HL-60/S4 treated with retinoic acid at 250 ng/mL for 4 days and 3 days (cell line): Measurements from ENCODE around the gene C14orf93.
"Not testable (repeated sequence)": the region's sequence is repeated elsewhere in the genome, so short reads cannot be mapped to it uniquely, and the experiment has no call there.

Experiments
- in situ Hi-C: fragments of 300-500 bp; cut with MboI; formaldehyde crosslinking; loops from 2 replicates; pipeline ENCODE4 v1.7.0; 2022; ENCODE audit warnings: low sequenced_read_pairs

C14orf93 gene

DNA sequence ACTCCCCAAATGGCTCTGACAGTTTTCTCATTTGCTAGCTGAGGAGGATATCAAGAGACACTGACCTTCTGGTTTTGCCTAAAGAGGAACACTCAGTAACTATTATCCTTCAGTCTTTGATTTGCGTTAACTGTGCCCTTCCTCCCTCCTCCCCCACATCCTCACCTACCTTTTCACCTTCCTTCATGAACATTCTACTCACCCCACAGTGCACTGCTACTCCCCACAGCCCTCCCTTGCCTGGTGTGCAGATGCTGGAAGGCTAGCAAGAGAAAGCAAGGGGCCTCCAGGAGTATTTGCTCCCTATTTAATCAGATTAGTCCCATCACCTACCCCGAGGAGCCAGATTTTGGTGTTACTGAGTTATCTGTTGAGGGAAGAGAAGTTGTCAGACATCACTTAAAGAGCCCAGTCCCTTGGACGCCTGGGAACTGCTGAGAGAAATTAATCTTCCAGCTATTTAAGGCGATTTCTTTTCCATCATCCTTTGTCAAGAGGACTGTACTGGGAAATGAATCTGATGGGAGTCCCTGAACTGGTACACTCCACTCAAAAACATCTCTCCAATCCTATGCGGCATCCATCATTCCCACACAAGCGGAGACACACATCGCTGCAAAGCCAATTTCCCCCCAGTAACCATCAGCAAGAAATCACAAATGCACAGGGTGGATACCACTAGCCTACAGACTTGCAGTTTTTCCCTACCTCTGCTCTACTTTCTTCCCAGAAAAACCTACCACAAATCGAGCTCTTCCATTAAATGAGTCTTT is 13.3 kb upstream of the C14orf93 start:
- in situ Hi-C loops, result no loop called here

DNA sequence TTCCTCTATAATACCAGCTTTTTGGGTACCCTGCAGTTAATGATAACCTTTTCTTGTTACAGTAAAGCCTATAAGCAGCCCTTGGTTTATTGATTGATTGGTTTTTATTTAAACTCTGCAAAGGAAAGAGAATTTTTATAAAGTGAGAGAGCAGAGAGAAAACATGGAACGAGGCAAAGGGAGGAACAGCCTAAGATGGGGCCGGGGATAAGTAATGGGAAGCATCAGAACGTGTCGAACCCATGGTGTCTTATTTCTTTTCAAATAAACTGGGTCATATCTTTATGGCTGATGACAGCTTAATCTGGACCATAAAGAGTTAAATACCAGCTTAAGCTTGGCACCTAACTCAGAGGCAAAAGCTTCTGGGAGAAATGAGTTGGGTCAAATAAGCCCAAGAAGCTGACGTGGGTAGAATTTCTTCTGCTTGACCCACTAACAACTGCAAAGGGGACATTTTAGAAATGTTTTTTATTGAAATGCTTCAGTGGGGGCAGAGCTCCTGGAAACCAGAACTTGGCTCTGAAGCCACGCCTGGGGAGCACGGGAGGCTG is 12.0 kb upstream of the C14orf93 start:
- in situ Hi-C loops, result no loop called here

DNA sequence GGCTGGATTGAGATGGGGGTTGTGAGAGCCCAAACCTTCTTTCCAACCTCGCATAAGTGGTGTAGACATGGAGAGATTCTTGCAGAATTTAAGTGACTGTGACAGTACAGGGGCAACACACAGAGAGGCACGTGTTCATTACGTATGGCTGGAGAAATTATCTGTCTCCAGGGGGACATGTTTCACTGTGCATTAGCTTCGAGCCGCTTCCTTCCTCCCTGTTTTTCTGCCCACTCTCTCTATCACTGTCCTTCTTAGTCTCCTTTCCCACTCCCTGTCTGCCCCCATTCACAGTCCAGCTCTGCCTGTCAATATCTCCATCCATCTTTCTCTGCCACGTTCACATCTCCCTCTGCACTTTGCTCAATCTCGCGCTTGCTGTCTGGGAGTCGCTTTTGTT is 11.5 kb upstream of the C14orf93 start:
- in situ Hi-C loops, result no loop called here

DNA sequence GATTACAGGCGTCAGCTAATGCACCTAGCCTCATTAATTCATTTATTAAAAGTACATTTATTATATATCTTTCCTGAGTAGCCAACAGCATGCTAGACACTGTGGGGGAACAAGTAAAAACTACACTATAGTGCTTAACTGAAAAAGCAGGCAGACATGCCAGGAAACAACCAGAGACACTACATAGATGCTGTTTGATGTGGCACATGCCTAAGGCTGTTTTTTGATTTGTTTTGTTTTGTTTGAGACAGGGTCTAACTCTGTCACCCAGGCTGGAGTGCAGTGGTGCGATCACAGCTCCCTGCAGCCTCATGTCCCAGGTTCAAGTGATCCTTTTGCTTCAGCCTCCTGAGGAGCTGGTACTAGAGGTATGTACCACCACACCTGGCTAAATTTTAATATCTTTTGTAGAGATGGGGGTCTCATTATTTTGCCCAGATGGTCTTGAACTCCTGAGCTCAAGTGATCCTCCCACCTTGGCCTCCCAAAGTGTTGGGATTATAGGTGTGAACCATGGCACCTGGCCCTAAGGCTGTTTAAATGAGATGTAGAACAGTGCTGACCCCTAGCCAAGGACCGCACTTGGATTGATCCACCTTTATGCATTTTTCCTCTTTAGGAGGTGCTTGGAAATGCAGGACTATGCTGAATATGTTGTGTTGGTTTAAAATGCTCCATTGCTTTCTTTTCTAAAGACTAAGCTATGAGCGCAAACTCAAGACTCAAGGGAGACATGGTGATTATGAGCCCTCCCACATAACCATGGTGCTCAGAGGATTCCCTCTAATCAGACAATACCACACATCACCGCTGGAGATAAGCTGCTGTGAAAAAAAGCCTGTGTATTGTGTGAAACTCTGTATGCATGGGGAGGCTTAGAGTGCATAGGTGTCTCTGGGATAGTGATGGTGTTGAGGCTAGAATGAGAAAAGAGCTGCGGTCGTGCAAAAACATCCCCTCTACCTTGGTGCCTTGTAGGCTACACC is 10.5 kb upstream of the C14orf93 start:
- in situ Hi-C loops, result no loop called here

DNA sequence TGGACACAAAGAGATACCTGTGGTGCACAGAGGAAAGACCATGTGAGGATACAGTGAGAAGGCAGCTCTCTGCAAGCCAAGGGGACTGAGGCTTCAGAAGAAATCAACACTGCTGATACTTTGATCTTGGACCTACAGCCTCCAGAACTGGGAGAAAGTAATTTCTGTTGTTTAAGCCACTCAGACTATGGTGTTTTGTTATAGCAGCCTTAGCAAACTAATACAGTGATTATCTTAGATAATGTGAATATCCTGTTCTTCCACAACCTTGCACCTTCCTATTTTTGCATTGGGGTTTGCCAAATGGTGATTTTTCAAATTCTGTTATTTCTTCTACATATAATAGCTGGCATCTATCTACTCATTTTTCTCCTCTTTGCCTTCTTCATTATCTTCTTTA is 8.2 kb upstream of the C14orf93 start:
- in situ Hi-C loops, result no loop called here

DNA sequence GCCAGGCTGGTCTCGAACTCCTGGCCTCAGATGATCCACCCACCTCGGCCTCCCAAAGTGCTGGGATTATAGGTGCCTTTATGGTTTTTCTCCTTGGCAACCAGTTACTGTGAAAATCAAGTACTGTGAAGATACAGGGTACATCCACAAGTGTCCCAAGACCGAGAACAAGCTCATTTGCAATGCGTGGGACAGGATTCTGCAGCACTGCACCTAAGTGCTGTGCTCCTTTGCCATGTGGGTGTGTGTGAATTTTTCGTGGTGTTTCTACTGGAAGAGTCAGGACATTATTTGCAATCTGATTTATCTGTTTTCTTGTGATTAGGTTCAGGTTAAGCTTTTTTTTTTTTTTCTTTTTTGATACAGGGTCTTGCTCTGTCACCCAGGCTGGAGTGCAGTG is 7.1 kb upstream of the C14orf93 start:
- in situ Hi-C loops, result no loop called here

DNA sequence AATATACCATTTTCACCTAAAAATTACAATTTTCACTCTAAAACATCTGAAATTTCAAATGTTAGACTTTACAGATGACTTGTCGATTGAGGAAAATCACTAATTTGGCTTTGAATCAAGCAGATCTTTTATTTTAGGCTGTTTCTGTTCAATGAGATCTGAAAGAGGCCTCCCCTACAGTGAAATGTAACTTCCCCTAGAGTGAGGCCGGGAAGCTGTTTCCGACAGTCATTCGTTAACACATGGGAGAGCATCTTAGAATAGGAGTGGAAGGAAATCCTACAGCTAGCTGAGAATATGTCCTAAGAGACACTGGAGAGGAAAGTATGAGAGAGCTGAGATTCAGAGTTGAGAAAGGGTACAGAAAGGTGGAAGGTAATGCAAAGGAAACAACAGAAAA is 5.7 kb upstream of the C14orf93 start:
- in situ Hi-C loops, result no loop called here

DNA sequence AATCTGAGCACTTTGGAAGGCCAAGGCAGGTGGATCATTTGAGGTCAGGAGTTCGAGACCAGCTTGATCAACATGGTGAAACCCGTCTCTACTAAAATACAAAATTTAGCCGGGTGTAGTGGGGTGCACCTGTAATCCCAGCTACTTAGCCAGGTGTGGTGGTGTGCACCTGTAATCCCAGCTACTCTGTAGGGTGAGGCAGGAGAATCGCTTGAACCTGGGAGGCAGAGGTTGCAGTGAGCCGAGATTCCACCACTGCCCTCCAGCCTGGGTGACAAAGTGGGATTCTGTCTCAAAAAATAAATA is 3.8 kb upstream of the C14orf93 start:
- in situ Hi-C loops, result not testable (repeated sequence)

DNA sequence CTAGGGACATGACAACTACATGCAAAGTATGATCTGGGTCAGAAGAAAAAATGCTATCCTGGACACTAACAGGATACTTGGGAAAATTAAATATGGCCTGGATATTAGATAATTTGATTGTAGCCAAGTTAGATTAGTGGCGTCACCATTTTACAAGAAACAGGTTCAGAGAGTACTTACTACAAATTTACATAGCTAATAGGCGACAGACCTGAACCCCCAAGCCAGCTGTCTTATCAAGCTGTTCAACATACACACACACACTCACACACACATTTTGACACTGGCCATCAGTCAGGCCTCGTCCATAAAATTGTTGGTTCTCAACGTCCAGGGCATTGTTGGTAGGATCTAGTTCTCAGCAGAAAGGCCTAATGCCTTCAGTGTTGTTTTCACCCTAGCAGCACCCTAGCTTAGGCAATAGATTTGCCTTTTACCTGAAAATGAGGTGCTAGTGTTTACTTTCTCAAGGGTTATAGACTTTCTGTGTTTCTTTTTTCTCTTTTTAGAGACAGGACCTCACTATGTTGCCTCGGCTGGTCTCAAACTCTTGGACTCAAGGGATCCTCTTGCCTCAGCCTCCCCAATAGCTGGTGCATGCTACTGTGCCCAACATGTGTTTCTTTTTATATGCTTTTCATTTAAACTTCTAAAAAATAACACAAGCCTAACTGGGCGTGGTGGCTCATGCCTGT is 3.3 kb upstream of the C14orf93 start:
- in situ Hi-C loops, result no loop called here

DNA sequence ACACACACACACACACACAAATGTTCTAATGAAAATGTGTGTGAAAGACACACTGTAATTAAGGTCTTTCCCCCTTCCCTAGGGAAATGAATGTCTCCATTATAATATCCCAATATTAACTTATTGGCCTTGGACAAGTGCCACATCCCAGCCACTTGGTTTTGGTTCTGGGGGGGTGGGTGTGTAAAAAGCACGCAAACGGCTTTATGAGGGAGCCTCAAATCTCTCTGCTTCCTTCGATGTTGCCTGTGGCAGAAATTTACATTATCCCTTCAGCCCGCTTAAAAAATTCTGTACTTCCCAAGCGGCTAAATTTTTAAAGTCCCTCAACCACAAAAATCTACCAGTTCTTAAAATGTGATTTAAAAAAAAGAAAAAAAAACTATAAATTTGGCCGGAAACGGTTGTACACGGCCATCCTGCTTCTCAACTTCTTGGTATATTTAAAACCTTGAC is 432 bp downstream of the C14orf93 start:
- in situ Hi-C loops, result no loop called here

DNA sequence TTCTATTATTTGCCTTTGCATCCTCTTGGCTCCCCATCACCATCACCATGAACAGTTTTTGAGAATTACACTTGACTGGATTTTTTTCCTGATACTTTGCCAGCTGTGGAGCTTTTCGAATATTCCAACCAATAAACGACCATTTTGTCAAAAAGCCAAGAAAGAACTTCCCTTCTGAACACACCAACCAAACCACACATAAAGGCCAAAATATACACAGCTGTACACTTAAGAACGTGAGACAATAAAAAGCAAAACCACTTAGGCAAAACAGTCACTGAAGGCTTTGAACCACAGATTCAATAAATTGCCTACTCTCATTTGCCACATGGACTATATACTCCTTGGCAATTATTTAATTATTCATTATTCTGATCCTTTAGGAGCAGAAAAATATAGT is 1.1 kb downstream of the C14orf93 start:
- in situ Hi-C loops, result no loop called here

DNA sequence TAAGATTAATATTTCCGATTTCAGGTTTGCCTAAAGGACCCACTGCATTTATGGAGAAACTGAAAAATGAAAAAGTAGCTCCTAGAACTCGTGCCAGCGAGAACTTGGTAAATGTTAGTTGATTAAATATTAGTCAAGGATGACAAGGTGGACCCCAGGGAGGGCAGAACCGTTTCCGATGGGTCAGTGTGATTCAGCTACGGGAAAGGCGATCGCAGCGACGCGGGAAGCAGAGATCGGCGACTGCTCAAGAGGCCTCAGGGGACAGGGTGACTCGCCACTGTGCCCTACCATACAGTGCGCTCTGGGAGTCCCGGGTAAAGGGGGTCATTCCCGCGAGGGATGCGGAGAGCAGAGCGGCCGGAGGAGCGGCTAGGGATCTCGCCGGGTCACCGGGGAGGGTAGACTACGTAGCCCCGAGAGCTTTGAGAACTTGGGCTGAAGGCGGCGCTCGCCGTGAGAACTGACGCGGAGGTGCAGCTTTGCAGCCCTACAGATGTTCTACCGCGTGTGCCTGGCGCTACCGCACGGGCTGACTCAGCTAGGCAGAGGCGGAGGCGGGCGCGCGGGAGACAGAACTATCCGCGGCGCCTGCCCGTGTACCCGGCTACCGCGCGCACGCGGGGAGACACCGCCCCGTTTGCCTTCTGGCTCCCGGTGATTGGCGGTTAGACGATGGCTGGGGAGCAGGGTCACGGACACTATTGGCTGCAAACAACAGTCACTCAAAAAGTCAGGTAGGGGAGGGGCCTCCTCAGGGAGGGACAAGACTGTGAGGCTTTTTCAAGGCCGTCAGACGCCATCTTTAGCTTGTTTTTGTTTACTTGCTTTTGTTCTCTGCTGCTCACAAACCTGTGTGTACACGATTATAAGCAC is 3.2 kb downstream of the C14orf93 start:
- in situ Hi-C loops, result no loop called here

DNA sequence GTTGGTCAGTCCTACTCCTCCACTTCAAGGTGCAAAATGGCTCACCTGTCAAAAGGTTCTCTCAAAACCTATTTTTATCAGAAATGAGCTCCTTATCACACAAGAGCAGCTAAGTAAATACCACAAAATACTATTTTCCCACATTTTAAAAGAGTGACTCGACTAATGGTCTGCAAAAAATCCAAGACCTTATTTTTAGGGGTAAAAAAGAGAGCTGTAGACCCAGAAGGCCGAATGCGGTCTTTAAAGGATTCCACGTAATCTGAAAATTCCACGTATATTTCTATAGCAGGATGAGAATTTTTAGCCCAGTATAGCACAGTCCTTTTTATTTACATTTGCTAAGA is 3.8 kb downstream of the C14orf93 start:
- in situ Hi-C loops, result no loop called here

DNA sequence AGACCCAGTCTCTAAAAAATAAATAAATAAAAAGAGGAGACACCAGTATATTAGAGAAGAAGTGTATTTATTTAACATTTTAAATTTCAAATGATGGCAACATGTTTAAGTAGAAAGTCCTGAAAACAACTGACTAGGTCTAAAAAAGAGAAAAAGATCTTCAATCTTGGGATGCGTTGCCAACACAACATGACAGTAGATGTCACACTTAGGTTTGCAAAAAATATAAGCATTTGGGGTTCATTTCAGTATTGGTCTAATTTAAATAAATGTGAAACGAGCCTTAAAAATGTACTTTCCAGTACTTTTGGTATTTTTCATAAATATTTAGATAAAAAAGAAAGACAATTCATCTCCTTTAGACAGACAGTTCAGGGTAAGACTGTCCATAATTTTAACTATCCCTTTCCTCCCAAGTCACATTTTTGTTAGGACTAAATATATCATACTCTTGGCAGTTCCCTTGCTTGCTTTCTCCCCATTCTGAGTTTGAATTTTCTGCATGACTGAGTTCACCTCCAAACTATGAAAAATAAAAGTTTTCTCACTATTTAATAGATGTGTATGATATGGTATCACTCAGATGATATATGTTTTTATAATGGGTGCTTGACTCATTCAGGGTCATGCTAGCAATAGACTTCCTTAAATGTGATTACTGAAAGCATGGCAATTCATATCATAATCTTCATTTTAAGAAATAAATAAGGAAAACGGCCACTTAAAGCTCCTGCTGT is 4.3 kb downstream of the C14orf93 start:
- in situ Hi-C loops, result no loop called here

DNA sequence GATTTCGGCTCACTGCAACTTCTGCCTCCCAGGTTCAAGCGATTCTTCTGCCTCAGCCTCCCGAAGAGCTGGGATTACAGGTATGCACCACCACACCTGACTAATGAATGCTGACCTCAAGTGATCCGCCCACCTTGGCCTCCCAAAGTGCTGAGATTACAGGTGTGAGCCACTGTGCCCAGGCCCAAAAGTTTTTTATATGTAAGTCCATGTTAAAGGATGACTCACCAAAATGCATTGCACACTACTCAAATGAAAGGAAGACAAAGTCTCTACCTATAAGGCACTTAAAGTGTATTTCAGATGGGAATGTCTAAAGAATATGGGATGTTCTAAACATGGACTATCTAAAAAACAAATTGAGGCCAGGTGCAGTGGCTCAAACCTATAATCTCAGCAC is 5.7 kb downstream of the C14orf93 start:
- in situ Hi-C loops, result not testable (repeated sequence)

DNA sequence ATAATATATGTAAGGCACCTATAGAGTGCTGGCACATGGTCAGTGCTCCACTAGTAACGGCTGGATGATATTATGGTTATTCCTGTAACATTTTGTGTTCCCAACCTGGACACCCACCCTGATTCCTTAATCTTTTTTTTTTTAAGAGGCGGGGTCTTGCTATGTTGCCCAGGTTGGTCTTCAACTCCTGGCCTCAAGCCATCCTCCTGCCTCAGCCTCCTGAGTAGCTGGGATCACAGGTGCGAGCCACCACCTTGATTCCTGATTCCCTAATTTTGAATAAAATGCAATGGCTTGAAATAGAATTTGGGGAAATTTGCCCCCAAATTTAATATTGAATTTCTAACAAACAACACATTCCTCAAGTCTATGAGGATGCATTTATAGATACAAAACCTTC is 7.4 kb downstream of the C14orf93 start:
- in situ Hi-C loops, result no loop called here

DNA sequence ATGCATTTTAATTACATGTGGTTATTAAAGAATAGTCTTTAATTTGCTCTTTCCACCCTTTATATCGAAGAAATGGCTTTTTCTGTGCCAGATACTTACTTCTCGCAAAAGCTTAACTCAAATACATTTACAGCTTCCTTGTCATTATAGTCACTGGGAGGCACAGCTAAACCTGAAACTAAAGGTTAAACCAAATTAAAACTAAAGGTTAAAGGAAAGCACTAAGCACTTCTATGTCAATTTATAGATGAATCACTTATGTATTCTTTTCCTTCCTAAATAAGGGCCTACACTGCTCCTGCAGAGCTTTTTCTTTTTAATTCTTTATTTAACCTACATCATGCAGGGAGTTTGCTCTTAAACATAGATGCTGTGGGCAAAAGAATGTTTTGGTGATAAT is 9.1 kb downstream of the C14orf93 start:
- in situ Hi-C loops, result no loop called here

DNA sequence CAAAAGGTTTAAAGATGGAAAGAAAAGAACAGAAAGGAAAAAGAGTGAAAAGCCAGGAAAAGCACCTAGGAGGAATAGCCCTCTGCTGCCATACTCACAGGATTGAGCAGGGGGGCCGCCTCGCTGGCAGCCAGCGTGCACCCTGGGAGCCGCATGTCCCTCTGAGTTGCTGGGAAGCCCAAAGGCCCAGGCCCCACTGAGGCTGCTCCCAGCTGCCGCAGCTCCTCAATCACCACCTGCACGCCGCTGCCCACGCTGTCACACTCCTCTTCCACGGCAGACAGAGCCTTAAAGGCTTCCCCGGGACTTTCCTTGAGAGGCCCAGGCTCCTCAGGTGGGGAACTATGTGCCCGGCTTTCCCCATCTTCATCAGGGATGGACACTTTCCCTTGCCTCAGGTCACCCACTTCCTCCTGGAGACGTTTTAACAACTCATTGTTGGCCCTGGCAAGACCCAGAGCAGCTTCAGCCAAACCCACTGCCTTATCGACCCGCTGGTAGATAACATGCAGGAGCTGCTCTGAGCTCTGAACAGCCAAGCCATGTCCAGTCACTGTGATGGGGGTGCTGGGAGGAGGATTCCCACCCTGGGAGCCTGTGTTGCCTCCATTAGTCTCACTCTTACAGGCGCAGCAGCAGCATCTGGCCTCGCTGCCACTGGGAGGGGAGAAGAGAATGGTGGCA is 11.5 kb downstream of the C14orf93 start:
- in situ Hi-C loops, result no loop called here

DNA sequence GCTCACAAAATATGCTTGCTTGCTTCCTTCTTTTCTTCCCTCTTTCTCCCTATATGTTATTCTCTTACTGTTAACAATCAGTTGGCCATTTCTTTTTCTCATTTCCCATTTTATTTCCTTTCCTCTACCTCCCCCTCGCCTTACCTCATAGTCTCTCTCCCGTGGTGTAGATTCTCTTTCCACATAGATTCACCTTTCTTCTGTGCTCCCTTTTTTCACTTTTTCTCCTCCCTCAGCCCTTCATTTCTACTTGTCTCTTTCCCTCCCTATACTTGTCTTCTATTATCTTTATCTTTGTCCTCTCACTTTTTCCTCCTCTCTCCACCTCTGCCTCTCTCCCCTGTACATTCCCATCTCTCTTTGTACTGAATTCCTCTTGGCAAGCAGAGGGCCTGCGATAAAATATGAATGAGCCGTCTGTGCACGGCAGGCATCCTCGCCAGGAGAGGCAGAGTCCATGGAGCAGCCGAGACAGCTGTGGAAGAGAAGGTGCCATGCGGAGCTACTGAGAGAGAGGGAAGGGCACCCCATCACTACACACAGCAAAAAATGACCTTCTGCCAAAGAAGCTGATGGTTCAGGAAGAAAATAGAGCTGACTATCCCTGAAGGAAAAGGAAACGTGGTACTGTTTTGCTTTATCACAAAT is 12.1 kb downstream of the C14orf93 start:
- in situ Hi-C loops, result no loop called here
